ENCODE results near the gene HOXA7.

DNA sequence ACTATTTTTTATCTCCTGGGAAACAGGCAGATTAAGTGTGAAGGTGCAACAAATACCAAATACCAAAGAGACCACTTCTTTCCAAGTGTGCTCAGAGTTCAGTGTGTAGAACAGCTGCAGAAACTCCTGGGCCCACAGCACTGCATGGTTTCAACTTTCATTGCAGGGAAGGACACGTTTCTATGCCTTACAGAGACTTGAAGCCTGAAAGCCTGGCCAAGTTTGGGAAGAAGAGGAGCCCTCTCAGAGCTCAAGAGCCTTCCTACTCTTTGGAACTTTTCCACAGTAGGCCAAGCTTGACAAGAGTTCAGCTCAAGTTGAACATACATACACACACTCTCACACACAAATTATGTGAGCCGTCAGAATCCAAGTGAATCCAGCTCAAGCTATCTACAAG, 28.4 kb downstream of the HOXA7 start:
- TF ChIP-seq, protein P1, sequence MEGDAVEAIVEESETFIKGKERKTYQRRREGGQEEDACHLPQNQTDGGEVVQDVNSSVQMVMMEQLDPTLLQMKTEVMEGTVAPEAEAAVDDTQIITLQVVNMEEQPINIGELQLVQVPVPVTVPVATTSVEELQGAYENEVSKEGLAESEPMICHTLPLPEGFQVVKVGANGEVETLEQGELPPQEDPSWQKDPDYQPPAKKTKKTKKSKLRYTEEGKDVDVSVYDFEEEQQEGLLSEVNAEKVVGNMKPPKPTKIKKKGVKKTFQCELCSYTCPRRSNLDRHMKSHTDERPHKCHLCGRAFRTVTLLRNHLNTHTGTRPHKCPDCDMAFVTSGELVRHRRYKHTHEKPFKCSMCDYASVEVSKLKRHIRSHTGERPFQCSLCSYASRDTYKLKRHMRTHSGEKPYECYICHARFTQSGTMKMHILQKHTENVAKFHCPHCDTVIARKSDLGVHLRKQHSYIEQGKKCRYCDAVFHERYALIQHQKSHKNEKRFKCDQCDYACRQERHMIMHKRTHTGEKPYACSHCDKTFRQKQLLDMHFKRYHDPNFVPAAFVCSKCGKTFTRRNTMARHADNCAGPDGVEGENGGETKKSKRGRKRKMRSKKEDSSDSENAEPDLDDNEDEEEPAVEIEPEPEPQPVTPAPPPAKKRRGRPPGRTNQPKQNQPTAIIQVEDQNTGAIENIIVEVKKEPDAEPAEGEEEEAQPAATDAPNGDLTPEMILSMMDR (IDR thresholded peaks at IDR 0.05) = no peak
- no peak for TF ChIP-seq ZFX (IDR thresholded peaks at IDR 0.05; ENCODE audit: borderline replicate concordance)
